Body of pancreas (tissue), 4 donors: ENCODE data around the gene SELENOW.

Source experiments
- POLR2A ChIP-seq, 3 donors: fragments of 450-650 bp; IDR thresholded peaks; one replicate each; pipeline ENCODE4 v1.6.1; 2016; ENCODE audit warnings: antibody characterized with exemption in 3 of 3, mild to moderate bottlenecking in 2 of 3
- TF ChIP-seq, protein P1 (sequence below), 7 experiments: fragments of 450-650 bp in 4 of 7; fragments of 200-600 bp in 3 of 7; sonication (generic) in 3 of 7; IDR thresholded peaks; one replicate each; pipeline ENCODE4 v1.5.1; 2016 to 2019; ENCODE audit warnings: antibody characterized with exemption in 7 of 7

DNA sequence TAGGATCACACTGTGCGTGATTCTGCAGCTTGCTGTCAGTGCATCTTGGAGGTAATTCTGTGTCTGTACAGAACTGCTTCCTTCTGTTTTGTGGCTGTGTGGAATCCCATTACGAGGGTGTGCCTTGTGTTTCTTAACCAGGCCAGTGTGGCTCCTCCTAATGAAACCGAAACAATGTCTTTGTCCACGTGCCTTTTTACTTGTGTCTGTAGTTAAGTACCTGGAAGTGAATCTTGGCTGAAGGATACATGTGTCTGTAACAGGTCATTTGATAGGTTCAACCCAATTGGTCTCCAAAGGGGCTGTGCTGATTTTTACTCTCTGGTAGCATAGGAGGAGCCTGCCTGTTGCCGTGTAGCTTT lies 20.1 kb upstream of the SELENOW start:
- TF ChIP-seq, protein P1, sequence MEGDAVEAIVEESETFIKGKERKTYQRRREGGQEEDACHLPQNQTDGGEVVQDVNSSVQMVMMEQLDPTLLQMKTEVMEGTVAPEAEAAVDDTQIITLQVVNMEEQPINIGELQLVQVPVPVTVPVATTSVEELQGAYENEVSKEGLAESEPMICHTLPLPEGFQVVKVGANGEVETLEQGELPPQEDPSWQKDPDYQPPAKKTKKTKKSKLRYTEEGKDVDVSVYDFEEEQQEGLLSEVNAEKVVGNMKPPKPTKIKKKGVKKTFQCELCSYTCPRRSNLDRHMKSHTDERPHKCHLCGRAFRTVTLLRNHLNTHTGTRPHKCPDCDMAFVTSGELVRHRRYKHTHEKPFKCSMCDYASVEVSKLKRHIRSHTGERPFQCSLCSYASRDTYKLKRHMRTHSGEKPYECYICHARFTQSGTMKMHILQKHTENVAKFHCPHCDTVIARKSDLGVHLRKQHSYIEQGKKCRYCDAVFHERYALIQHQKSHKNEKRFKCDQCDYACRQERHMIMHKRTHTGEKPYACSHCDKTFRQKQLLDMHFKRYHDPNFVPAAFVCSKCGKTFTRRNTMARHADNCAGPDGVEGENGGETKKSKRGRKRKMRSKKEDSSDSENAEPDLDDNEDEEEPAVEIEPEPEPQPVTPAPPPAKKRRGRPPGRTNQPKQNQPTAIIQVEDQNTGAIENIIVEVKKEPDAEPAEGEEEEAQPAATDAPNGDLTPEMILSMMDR (IDR thresholded peaks at IDR 0.05), result no peak
- TF ChIP-seq POLR2A (IDR thresholded peaks at IDR 0.05), result no peak
